NCI-H345 (cell line): ENCODE measurements around the gene PDE2A.

ENCODE experiments used
- DNase-seq: peaks from one replicate; lab custom pipeline; 2025; lab: John Stamatoyannopoulos, UW

The PDE2A gene

GRCh38 chr11:72704028-72704782, 30.0 kb upstream of the PDE2A start:
- DNase-seq = no peak

- no peak for DNase-seq
Observed at GRCh38 chr11:72703267-72704008, 29.2 kb upstream of the PDE2A start.

GRCh38 chr11:72702577-72703241, 28.5 kb upstream of the PDE2A start:
- no peak for DNase-seq

DNA sequence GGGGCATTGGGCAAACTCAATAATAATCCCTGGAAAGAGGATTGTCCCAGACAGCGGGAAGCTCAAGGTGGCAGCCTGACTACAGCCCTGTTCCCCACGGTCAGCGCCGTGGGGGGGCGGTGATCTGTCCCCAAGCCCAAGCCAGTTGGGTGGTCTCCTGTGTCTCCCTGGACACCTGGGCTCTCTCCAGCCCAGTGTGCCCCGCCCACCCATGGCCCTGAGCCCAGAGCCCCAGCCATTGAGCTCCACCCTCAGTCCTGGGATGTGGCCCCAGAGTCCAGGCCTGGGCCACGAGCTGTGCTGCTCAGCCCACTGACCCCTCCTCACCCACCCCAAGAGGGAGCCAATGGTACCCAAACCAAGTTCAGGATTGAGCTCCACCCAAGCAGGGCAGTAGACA, 27.9 kb upstream of the PDE2A start:
- no peak for DNase-seq

- DNase-seq = no peak
Observed at GRCh38 chr11:72701466-72701865, 27.2 kb upstream of the PDE2A start.

DNA sequence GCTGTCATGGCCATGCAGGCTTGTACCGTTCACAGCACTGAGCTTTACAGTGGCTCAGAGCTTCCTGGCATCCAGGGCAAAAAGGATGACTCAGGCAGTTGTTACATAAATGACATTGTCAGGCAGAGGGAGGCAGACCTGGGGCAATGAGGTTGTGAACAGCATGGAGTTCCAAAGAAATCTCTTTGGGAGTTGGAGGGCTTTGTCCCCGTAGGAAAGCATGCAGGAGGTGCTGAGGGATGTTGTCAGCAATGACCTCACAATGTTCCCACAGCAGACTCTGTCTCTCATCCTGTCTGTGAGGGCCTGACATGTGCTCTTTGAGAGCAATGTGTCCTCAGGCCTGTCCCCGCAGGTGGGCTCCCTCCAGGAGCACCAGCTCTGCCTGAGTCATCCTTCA, 25.9 kb upstream of the PDE2A start:
- no peak for DNase-seq

DNA sequence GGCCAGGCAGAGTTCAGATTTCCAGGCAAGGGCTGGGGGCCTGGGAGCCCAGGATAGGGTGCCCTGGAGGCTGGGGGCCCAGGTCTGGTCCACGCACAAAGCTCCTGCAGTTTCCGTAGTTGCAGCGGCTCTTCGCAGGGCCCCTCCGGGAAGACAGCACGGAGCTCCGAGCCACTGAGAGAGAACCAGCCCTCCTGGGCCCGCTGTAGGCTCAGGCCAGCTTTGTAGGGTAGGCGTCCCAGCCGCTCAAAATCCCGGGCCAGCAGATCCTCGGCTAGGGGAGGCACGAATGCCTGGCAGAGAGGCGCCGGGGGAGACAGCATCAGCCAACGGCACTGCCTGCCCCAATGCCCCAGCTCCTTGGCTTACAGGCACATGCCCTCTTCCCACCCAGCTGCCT, 23.6 kb upstream of the PDE2A start:
- DNase-seq = no peak

DNA sequence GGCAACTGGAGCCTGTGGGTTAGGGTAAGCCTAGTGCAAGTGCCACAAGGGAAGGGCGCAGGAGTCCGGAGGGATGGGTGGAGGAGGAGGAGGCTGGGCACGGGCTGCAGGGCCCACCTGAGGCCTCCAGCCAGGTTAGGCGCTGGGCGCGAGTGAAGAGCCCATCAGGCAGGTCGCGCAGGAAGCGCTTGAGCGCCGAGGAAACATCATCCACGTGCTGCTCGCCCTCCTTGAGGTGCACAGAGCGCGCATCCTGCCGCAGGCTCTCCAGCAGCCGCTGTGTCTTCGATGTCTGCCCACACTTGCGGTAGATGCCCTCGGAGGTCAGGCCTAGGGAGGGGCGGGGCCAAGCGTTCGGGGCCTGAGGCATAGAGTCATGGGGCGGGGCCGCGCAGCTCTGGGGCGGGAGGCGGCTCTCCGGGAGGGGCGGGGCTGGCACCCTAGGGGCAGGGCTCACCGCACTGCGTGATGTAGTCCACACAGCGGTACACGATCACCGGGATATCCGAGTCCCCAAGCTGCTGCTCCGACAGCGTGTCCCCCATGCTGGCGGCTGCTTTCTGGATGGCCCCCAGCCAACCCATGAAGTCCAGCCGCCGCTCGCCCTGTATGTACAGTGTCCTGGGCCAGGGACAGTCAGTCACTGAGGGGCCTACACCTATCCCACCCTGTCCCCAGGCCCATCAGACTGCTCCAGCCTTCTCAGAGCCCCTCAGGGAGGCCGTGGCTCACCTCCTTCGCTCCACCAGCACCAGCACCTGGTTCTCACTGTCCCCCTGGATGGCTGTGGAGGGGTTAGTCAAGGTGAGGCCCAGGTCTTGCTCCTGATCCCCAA, 22.9 kb upstream of the PDE2A start:
- DNase-seq = no peak

DNA sequence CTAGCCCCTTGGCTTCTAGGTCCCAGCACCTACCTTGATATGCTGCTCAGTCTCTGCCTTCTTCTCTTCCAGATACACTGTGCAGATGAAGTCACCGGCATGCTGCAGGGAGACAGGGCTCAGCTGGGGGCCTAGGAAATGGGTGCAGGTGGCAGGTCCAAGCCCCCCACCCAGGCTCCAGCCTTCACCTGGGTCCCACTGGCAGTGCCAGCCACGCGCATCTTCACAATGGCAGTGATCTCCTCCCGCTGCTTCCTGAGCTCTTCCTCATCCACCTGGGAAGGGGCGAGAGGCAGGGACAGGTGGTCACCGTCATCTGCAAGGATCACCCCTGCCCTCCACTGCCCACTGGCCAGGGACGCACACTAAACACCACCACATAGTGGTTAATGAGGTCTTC, 21.1 kb upstream of the PDE2A start:
- no peak for DNase-seq

DNA sequence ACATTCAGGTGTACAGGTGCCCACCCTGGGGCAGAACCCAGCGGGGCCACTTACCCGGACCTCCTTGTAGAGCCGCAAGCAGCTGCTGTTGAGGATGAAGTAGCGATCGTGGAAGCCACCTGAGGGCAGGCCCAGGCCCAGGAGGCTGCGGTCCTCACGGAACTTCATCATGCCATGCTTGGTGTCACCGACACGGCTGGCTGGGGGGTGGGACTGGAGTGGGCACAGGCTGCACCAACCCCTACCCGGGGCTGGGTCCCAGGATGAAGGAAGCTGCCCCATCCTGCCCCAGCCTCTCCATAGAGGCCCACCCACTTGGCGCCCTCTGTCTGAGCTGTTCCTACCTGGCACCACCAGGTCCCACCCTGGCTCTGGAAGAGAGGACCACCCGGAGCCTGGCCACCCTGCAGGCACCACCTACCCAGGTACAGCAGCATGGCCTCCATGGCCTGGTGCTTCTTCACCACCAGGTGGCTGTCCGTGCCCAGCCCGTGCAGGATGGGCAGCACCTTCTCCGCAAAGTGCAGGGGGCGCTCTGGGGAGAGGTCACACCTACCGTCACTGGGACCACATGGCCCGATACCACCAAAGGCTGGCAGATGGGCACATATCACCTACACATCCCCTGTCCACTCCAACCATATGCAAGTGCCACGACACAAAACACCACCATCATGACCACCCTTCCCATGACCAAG, 19.2 kb upstream of the PDE2A start:
- DNase-seq = no peak

- DNase-seq = no peak
Observed at GRCh38 chr11:72692498-72693237, 18.4 kb upstream of the PDE2A start.

DNA sequence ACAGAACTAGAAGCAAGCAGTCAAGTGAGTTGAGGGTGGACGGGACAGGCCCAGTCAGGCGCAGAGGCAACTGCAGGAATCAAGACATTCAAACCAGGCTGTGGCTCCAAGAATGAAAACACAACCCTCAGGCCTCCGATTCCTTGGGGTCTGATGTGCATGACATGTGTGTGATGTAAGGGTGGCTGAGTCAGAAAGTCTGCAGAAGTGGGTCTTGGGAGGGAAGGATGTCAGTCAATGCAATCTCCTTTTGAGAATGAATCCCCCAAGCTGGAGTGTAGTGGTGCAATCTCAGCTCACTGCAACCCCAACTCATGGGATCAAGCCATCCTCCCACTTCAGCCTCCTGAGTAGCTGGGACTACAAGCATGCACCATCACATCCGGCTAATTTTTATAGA, 15.9 kb upstream of the PDE2A start:
- DNase-seq = no peak

GRCh38 chr11:72688929-72689328, 14.7 kb upstream of the PDE2A start:
- no peak for DNase-seq

DNA sequence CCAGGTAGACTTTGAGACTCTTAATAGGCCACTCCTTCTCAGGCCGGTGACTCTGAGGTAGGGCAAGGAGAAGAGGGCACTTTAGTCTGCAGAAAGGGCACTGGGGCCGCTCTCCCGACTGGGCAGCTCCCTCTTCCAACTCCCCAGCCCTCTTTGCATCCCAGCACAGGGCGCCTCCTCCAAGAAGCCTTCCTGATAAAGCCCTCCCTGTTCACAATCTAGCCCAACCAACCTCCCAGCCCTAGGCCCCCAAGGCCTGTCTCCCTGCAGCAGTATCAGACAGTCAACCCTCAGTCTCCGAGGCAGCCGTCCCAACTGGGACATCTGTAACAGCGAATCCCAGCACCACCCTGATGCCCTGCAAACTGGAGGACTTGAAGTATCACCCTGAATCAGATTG, 14.3 kb upstream of the PDE2A start:
- no peak for DNase-seq

DNA sequence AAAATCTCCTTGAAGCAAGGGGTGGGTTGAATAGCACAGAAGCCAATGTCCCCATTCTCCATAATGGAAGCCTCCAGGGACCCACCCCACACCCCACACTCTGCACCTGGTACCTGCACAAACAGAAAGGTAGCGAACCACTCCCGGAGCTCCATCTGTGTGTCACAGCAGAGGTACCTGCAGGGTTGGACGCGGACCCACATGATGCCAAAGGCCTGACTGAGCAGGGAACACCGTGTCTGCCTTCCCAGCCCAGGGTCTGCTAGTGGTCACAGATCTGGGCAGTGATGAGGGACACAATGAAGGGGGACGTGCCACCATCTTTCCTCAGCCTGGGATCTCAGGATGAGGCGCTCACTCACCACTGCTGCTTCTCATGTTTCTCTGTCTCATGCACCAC, 13.1 kb upstream of the PDE2A start:
- DNase-seq = no peak

GRCh38 chr11:72686639-72687220, 12.5 kb upstream of the PDE2A start:
- no peak for DNase-seq

- DNase-seq = no peak
Observed at GRCh38 chr11:72685560-72686480, 11.6 kb upstream of the PDE2A start.

DNA sequence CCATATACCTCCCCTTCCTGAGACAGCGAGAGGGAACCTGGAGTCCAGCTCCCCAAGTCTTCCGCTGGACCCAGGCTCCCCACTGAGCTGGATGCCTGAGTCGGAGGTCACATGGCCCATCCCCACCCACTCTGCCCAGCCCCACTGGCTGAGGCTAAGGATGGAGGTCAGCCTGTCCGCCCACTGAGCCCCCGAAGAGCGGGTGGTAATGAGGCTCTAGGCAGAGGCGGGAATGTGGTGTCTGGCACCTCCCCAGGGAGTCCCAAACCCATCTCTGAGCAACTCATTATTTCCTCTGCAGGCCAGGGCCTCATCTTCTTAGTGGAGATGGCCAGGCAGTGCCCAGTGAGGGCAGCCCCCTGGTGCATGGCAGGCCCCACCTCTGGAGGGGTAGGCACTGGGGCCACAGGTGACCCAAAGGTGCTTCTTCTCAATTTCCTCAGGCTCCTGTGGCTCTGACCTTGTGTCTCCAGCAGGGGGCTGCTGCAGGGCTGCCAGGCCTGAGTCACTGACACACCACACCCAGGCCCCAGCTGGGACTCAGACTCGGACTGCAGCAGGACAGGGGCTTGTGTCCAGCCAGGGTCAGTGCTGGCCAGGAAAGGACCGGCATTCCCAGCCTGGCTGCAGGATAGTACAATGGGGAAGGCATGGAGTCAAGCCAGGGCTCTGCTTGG, 10.2 kb upstream of the PDE2A start:
- no peak for DNase-seq

GRCh38 chr11:72683782-72684200, 9.6 kb upstream of the PDE2A start:
- peak; percentile 56 for DNase-seq
